Measurements from ENCODE around the gene TMEM100.
A peak's percentile ranks its signal among the peaks of the same experiment; 100 is the strongest.

- no peak for TF ChIP-seq CTCF (IDR thresholded peaks at IDR 0.05)
- TF ChIP-seq POLR2A (IDR thresholded peaks at IDR 0.05) = no peak
- peak; percentile 5 to 58 (median 26) for TF ChIP-seq EP300 (IDR thresholded peaks at IDR 0.05)
- TF ChIP-seq POLR2AphosphoS5 (IDR thresholded peaks at IDR 0.05) = peak in 3 of 4 donors; percentile 51 to 62 (median 60)
These were observed 12.3 kb downstream of the TMEM100 start for GRCh38 chr17:55710410-55710809.

Data from sigmoid colon (tissue), 4 donors.